MM.1S (cell line): Measurements from ENCODE around the gene ENO3.

ENCODE experiments used
- DNase-seq: peaks from one replicate; pipeline ENCODE4 v3.0.0-alpha.2; 2015
- H2AFZ ChIP-seq: fragments of 300-600 bp; sonication (generic); 2 replicates; pipeline ENCODE4 v1.6.0; 2016; ENCODE audit warnings: antibody characterized with exemption, low read length
- H3F3A ChIP-seq: fragments of 300-600 bp; sonication (generic); 2 replicates; pipeline ENCODE4 v1.6.1; 2016; ENCODE audit warnings: mild to moderate bottlenecking, antibody characterized with exemption, low read length, moderate library complexity, mixed read lengths; ENCODE audit not compliant: insufficient read depth
- H3K27ac ChIP-seq: fragments of 300-600 bp; sonication (generic); 2 replicates; pipeline ENCODE4 v1.5.1; 2016; ENCODE audit warnings: mild to moderate bottlenecking, low read length
- H3K27me3 ChIP-seq: fragments of 300-600 bp; sonication (generic); replicated peaks from 2 replicates; pipeline ENCODE4 v1.6.0; 2016; ENCODE audit warnings: low read length; ENCODE audit not compliant: insufficient read depth
- H3K36me3 ChIP-seq: fragments of 300-600 bp; sonication (generic); replicated peaks from 2 replicates; pipeline ENCODE4 v1.6.1; 2016; ENCODE audit warnings: mild to moderate bottlenecking, low read length, mixed read lengths; ENCODE audit not compliant: insufficient read depth
- H3K4me1 ChIP-seq: fragments of 300-600 bp; sonication (generic); 2 replicates; pipeline ENCODE4 v1.6.1; 2016; ENCODE audit warnings: low read length, mixed read lengths
- H3K4me2 ChIP-seq: fragments of 300-600 bp; sonication (generic); 2 replicates; pipeline ENCODE4 v1.6.0; 2016; ENCODE audit warnings: low read depth, low read length
- H3K4me3 ChIP-seq: fragments of 300-600 bp; sonication (generic); 2 replicates; pipeline ENCODE4 v1.5.1; 2016; ENCODE audit warnings: low read length, mixed read lengths
- H3K79me2 ChIP-seq: fragments of 300-600 bp; sonication (generic); 2 replicates; pipeline ENCODE4 v1.6.1; 2016; ENCODE audit warnings: mixed run types, low read length, mixed read lengths
- H3K9ac ChIP-seq: fragments of 300-600 bp; sonication (generic); 2 replicates; pipeline ENCODE4 v1.6.1; 2016; ENCODE audit warnings: low read length, mixed read lengths
- H3K9me2 ChIP-seq: fragments of 300-600 bp; sonication (generic); replicated peaks from 2 replicates; pipeline ENCODE4 v1.6.1; 2016; ENCODE audit warnings: mild to moderate bottlenecking, low read length, mixed read lengths; ENCODE audit not compliant: insufficient read depth
- H3K9me3 ChIP-seq: fragments of 300-600 bp; sonication (generic); replicated peaks from 2 replicates; pipeline ENCODE4 v1.6.1; 2016; ENCODE audit warnings: mild to moderate bottlenecking, low read length, mixed read lengths; ENCODE audit not compliant: insufficient read depth
- H4K20me1 ChIP-seq: fragments of 300-600 bp; sonication (generic); 2 replicates; pipeline ENCODE4 v1.6.1; 2016; ENCODE audit warnings: mild to moderate bottlenecking, low read length, moderate library complexity, mixed read lengths; ENCODE audit not compliant: insufficient read depth
- CTCF ChIP-seq: fragments of 300-600 bp; sonication (generic); IDR thresholded peaks from 2 replicates; pipeline ENCODE4 v1.5.1; 2016; ENCODE audit warnings: antibody characterized with exemption, low read length, mixed read lengths
- EZH2 ChIP-seq: fragments of 300-600 bp; sonication (generic); optimal IDR thresholded peaks from 2 replicates; pipeline ENCODE3; 2017; ENCODE audit warnings: low read depth, mild to moderate bottlenecking, antibody characterized with exemption, low read length, mixed read lengths
- EZH2phosphoT487 ChIP-seq: fragments of 300-600 bp; sonication (generic); IDR thresholded peaks from 2 replicates; pipeline ENCODE4 v1.6.1; 2018; ENCODE audit warnings: antibody characterized with exemption, low read length

ENO3 gene

GRCh38 chr17:4968486-4969046, 17.6 kb downstream of the ENO3 start:
- no peaks in the 10 kb centered on the region for H3K27me3 ChIP-seq
- H3K4me1 ChIP-seq, result peaks cover 12% of the 10 kb centered on the region; the same call in 1 of the 2 replicates
- peaks cover 25% of the 10 kb centered on the region for H3K79me2 ChIP-seq
- peak overlapping the region; percentile 86; the same call in 1 of the 2 replicates for H3K9ac ChIP-seq
- TF ChIP-seq CTCF, result no peak
- no peak for TF ChIP-seq EZH2phosphoT487
- no peak for TF ChIP-seq EZH2
- H3K9me2 ChIP-seq, result no peaks in the 10 kb centered on the region
- H3K27ac ChIP-seq, result no peak overlapping the region
- H3F3A ChIP-seq, result peaks cover 12% of the 10 kb centered on the region; the same call in 1 of the 2 replicates
- no peaks in the 10 kb centered on the region for H3K9me3 ChIP-seq
- DNase-seq, result no peak
- H4K20me1 ChIP-seq, result no peaks in the 10 kb centered on the region
- H3K4me2 ChIP-seq, result peak overlapping the region; percentile 96
- no peaks in the 10 kb centered on the region for H3K36me3 ChIP-seq
- H2AFZ ChIP-seq, result peak overlapping the region; percentile 76; the same call in 1 of the 2 replicates
- peak overlapping the region; percentile 84 for H3K4me3 ChIP-seq

- Histone ChIP-seq H3K4me1 (peaks cover 12% of the 10 kb centered on the region; the same call in 1 of the 2 replicates), H3F3A (peaks cover 12% of the 10 kb centered on the region; the same call in 1 of the 2 replicates), H2AFZ (no peak overlapping the region), H3K9ac (no peak overlapping the region), H3K9me3 (no peaks in the 10 kb centered on the region), H3K27me3 (no peaks in the 10 kb centered on the region), H3K4me3 (no peak overlapping the region), H4K20me1 (no peaks in the 10 kb centered on the region), H3K9me2 (no peaks in the 10 kb centered on the region), H3K27ac (no peak overlapping the region), H3K36me3 (no peaks in the 10 kb centered on the region), H3K79me2 (peaks cover 25% of the 10 kb centered on the region), H3K4me2 (peak overlapping the region; percentile 96; the same call in 1 of the 2 replicates)
- DNase-seq, result no peak
- TF ChIP-seq CTCF, result no peak
- no peak for TF ChIP-seq EZH2phosphoT487
- TF ChIP-seq EZH2, result no peak
Measured at GRCh38 chr17:4969047-4969550, 18.2 kb downstream of the ENO3 start.

- Histone ChIP-seq H3F3A (peaks cover 12% of the 10 kb centered on the region; the same call in 1 of the 2 replicates), H2AFZ (no peak overlapping the region), H3K9me2 (no peaks in the 10 kb centered on the region), H3K9ac (no peak overlapping the region), H3K27ac (no peak overlapping the region), H3K4me2 (no peak overlapping the region), H4K20me1 (no peaks in the 10 kb centered on the region), H3K79me2 (peaks cover 25% of the 10 kb centered on the region), H3K4me1 (peaks cover 12% of the 10 kb centered on the region; the same call in 1 of the 2 replicates), H3K4me3 (no peak overlapping the region), H3K36me3 (no peaks in the 10 kb centered on the region), H3K27me3 (no peaks in the 10 kb centered on the region), H3K9me3 (no peaks in the 10 kb centered on the region)
- TF ChIP-seq CTCF (no peak), EZH2phosphoT487 (no peak), EZH2 (no peak)
- DNase-seq, result no peak
Measured at GRCh38 chr17:4969551-4970173, 18.7 kb downstream of the ENO3 start.
